Measurements from ENCODE around the gene OR8B4. TPM values are rescaled to one million over a fixed set of nuclear protein-coding genes. Genes with fewer than 3 reads are reported as not detected.

OR8B4 gene
- total RNA-seq, 1 donor from 2014 or later: not detected

GRCh38 chr11:124441081-124441480, 16.4 kb upstream of the OR8B4 start:
- Mint-ChIP-seq H3K27ac (no peak overlapping the region), H3K36me3 (ENCODE audit: insufficient read depth) (no peaks in the 10 kb centered on the region), H3K9me3 (ENCODE audit: low read depth) (no peaks in the 10 kb centered on the region), H3K4me3 (ENCODE audit: low read depth) (no peak overlapping the region), H3K27me3 (peaks cover 63% of the 10 kb centered on the region), H3K4me1 (ENCODE audit: low read depth) (peaks cover 6% of the 10 kb centered on the region)
- no peak for DNase-seq (ENCODE audit: low spot score, unreplicated experiment)
- TF ChIP-seq, protein P1, sequence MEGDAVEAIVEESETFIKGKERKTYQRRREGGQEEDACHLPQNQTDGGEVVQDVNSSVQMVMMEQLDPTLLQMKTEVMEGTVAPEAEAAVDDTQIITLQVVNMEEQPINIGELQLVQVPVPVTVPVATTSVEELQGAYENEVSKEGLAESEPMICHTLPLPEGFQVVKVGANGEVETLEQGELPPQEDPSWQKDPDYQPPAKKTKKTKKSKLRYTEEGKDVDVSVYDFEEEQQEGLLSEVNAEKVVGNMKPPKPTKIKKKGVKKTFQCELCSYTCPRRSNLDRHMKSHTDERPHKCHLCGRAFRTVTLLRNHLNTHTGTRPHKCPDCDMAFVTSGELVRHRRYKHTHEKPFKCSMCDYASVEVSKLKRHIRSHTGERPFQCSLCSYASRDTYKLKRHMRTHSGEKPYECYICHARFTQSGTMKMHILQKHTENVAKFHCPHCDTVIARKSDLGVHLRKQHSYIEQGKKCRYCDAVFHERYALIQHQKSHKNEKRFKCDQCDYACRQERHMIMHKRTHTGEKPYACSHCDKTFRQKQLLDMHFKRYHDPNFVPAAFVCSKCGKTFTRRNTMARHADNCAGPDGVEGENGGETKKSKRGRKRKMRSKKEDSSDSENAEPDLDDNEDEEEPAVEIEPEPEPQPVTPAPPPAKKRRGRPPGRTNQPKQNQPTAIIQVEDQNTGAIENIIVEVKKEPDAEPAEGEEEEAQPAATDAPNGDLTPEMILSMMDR (IDR thresholded peaks at IDR 0.05; ENCODE audit: unreplicated experiment): no peak

- DNase-seq (ENCODE audit: low spot score, unreplicated experiment): no peak
- Mint-ChIP-seq H3K27ac (no peak overlapping the region), H3K27me3 (peaks cover 65% of the 10 kb centered on the region), H3K4me1 (ENCODE audit: low read depth) (peaks cover 6% of the 10 kb centered on the region), H3K36me3 (ENCODE audit: insufficient read depth) (no peaks in the 10 kb centered on the region), H3K9me3 (ENCODE audit: low read depth) (no peaks in the 10 kb centered on the region), H3K4me3 (ENCODE audit: low read depth) (no peak overlapping the region)
- TF ChIP-seq, protein P1 (IDR thresholded peaks at IDR 0.05; ENCODE audit: unreplicated experiment): no peak
Measured at GRCh38 chr11:124440608-124441007, 15.9 kb upstream of the OR8B4 start.

GRCh38 chr11:124434699-124435098, 10.0 kb upstream of the OR8B4 start:
- Mint-ChIP-seq H3K4me1 (ENCODE audit: low read depth) (peaks cover 11% of the 10 kb centered on the region), H3K27me3 (peaks cover 54% of the 10 kb centered on the region), H3K4me3 (ENCODE audit: low read depth) (no peak overlapping the region), H3K9me3 (ENCODE audit: low read depth) (peaks cover 1% of the 10 kb centered on the region), H3K27ac (no peak overlapping the region), H3K36me3 (ENCODE audit: insufficient read depth) (no peaks in the 10 kb centered on the region)
- DNase-seq (ENCODE audit: low spot score, unreplicated experiment): no peak
- TF ChIP-seq, protein P1 (IDR thresholded peaks at IDR 0.05; ENCODE audit: unreplicated experiment): no peak

DNA sequence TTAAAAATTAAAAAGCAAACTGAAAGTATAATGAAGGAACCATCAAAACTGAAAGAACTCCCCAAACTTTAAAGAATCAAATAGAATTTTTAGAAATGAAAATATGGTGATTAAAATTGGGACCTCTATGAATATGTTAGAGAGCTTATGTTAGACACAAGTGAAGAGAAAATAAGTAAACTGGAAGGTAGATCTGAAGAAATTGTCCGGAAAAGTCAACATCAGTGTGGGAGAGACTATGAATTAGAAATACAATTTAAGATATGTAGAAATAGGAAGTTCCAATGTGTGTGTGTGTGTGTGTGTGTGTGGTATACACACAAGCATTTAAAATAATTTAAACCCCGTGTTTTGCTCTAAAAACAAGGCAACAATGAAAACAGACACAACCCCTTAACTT, 4.9 kb upstream of the OR8B4 start:
- peaks cover 9% of the 10 kb centered on the region for H3K9me3 Mint-ChIP-seq (ENCODE audit: low read depth)
- H3K4me1 Mint-ChIP-seq (ENCODE audit: low read depth): peaks cover 17% of the 10 kb centered on the region
- H3K36me3 Mint-ChIP-seq (ENCODE audit: insufficient read depth): peaks cover 4% of the 10 kb centered on the region
- no peak overlapping the region for H3K27ac Mint-ChIP-seq
- H3K27me3 Mint-ChIP-seq: peaks cover 23% of the 10 kb centered on the region
- DNase-seq (ENCODE audit: low spot score, unreplicated experiment): no peak
- TF ChIP-seq, protein P1 (IDR thresholded peaks at IDR 0.05; ENCODE audit: unreplicated experiment): no peak
- no peak overlapping the region for H3K4me3 Mint-ChIP-seq (ENCODE audit: low read depth)

- Mint-ChIP-seq H3K27ac (no peak overlapping the region), H3K9me3 (ENCODE audit: low read depth) (no peaks in the 10 kb centered on the region), H3K4me1 (ENCODE audit: low read depth) (no peaks in the 10 kb centered on the region), H3K36me3 (ENCODE audit: insufficient read depth) (no peaks in the 10 kb centered on the region), H3K4me3 (ENCODE audit: low read depth) (no peak overlapping the region), H3K27me3 (peaks cover 58% of the 10 kb centered on the region)
- TF ChIP-seq, protein P1 (IDR thresholded peaks at IDR 0.05; ENCODE audit: unreplicated experiment): no peak
- no peak for DNase-seq (ENCODE audit: low spot score, unreplicated experiment)
Measured at GRCh38 chr11:124421043-124421442, 3.6 kb downstream of the OR8B4 start.
